Astrocyte of the spinal cord (primary cell): Measurements from ENCODE around the gene CEP72.
A peak's percentile ranks its signal among the peaks of the same experiment; 100 is the strongest.

Experiments used
- DNase-seq: peaks from one replicate; pipeline ENCODE4 v3.0.0; 2011; ENCODE audit warnings: low read depth, low spot score
- H3K4me3 ChIP-seq: 2 replicates; pipeline ENCODE4 v1.5.1; 2011; ENCODE audit warnings: low read depth, mild to moderate bottlenecking, low read length, moderate library complexity
- CTCF ChIP-seq: IDR thresholded peaks from 2 replicates; pipeline ENCODE4 v1.5.1; 2012; ENCODE audit warnings: low read depth, mild to moderate bottlenecking, low read length, inconsistent platforms
- in situ Hi-C: cut with HindIII; loops from 2 replicates; pipeline ENCODE4 v1.10.0; 2017; ENCODE audit warnings: low sequenced_read_pairs

The CEP72 gene

DNA sequence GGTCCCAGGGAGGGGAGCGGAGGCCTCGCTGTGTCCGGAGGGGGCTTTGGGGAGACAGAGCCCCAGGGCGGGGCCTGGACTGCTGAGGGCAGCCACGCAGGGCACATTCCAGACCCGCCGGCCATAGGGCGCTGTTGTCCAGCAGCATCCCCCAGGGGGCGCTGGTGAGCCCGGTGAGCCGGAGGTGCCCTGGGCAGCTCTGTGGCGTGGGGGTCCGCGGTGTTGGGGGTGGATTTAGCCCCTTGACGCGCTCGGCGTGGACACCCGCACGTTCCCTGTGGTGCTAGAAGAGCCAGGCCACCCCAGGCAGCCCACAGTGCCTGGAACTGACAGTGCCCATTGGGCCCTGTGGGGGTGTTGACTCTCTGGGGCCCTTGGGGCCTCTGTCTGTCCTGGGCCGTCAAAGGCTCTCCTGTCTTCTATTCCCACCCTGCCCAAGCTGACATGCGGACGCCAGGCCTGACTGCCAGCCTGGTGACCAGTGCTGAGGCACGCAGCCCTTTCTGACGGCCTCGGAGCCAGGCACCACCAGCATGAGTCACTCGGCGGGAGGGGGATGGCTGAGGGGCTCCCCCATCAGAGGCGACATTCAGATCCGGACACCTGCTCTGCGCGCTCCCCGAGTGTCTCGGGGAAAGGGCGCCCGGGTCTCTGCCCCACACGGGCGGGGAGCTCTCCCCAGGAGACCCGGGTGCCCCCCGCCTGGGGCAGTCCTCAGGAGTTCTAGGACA is 57.1 kb downstream of the CEP72 start:
- DNase-seq: no peak

DNA sequence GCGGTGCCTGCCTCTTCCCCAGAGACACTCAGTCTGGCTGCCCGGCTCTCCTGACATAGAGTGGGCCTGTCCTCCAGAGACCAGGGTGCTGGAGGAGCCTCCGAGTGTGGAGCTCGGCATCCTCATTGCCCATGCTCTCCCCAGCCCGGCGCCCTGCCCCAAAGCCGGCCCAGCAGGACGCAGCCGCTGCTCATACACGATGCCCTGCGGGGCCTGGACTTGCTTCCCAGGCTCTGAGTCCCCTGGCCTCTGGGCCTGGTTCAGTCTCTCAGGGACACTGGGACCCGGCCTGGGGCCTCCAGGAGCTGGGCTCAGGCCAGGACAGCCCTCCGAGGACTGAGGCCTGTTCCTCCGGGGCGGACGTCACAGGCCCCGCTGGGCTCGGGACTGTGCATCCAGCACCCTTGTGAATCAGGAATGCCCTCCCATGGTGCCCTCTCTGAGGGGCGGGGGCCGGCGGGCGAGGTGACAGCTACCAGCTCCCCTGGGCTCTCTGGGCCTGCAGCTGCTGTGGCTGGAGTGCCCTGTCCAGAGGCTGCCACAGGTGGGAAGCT is 57.8 kb downstream of the CEP72 start:
- no peak for DNase-seq
- no peak overlapping the region for H3K4me3 ChIP-seq
- TF ChIP-seq CTCF: no peak
- in situ Hi-C loops: no loop called here

More for the DNA sequence above, 57.1 kb downstream of the CEP72 start:
- in situ Hi-C loops: no loop called here
- TF ChIP-seq CTCF: peak; percentile 75
- H3K4me3 ChIP-seq: no peak overlapping the region

DNA sequence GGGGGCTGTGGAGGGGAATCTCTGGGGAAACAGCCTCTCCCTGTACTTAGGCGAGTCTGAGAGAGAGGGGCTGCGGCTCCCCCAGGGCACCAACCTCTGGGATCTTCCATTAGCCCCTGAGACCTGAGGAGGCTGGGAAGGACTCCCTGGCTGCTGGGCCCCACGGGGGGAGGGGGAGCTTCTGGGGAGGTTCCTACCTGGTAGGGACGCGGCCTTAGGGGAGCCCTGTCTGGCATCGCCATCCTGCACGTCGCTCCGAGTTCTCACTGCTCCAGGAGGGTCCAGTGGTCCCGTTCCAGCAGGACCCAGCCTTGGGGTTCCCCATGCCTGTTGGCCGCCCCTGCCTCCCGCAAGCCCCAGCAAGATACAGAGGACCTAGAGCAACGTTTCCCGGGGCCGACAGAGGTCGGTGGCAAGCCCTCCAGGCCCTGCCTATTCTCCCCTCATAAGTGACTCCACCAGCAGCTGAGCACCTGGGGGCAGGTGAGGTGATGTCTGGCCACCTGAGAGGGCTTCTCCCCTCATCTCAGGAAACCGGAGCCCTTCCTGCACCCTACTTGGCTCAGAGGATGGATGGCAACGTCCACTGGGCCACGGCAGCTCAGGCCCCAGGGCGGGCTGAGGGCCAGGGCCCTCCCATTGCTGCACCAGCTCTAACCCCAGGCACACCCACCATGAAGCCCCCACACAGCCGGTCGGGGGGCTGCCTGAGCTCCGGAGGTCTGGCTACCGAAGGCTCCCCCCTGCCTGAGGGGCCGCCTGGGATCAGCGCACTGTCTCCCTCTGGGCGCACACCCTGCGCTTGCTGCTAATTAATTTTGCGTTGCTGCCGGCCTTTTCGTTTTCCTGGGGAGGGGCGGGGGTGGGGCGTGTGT is 58.5 kb downstream of the CEP72 start:
- in situ Hi-C loops: no loop called here
- DNase-seq: no peak
- TF ChIP-seq CTCF: no peak
- no peak overlapping the region for H3K4me3 ChIP-seq

GRCh38 chr5:671459-672328 is 59.6 kb downstream of the CEP72 start:
- DNase-seq: peak; percentile 53
- no peak overlapping the region for H3K4me3 ChIP-seq
- TF ChIP-seq CTCF: peak; percentile 96
- in situ Hi-C loops: no loop called here

GRCh38 chr5:672329-673160 is 60.4 kb downstream of the CEP72 start:
- in situ Hi-C loops: no loop called here
- peak; percentile 87 for DNase-seq
- TF ChIP-seq CTCF: no peak
- no peak overlapping the region for H3K4me3 ChIP-seq
